HepG2 (cell line): Measurements from ENCODE around the gene SPPL2B. TPM values are rescaled to one million over a fixed set of nuclear protein-coding genes. Genes with fewer than 3 reads are reported as not detected.

ENCODE experiments used
- ASH2L ChIP-seq: fragments of 300-600, 200-600 bp; sonication (generic); IDR thresholded peaks from 2 replicates; pipeline ENCODE4 v1.7.0; 2017; ENCODE audit warnings: low read depth, mild to moderate bottlenecking, moderate library complexity, mixed read lengths, low read length; ENCODE audit not compliant: insufficient read length
- KAT7 ChIP-seq: IDR thresholded peaks from 2 replicates; pipeline ENCODE4 v1.6.1; 2018; ENCODE audit warnings: borderline replicate concordance, missing compliant biosample characterization
- NFKB2 ChIP-seq: sonication (generic); formaldehyde crosslinking; IDR thresholded peaks from 2 replicates; pipeline ENCODE4 v1.4.0; 2020; ENCODE audit warnings: missing genetic modification reagents, borderline replicate concordance
- PAF1 ChIP-seq: IDR thresholded peaks from 2 replicates; pipeline ENCODE4 v1.6.1; 2016; ENCODE audit warnings: missing genetic modification reagents, missing compliant biosample characterization
- RAD51 ChIP-seq: fragments of 450-650 bp; IDR thresholded peaks from 2 replicates; pipeline ENCODE4 v1.6.1; 2016; ENCODE audit warnings: borderline replicate concordance
- REPIN1 ChIP-seq: sonication (generic); formaldehyde crosslinking; IDR thresholded peaks from 2 replicates; pipeline ENCODE4 v1.8.0; 2022; ENCODE audit warnings: missing genetic modification reagents, low read depth, mild to moderate bottlenecking, borderline replicate concordance
- RFX1 ChIP-seq: fragments of 450-650 bp; IDR thresholded peaks from 2 replicates; pipeline ENCODE4 v1.6.1; 2017
- RXRA ChIP-seq: sonication (generic); formaldehyde crosslinking; IDR thresholded peaks from 2 replicates; pipeline ENCODE4 v1.5.1; 2020; ENCODE audit warnings: missing genetic modification reagents
- SATB2 ChIP-seq: sonication (generic); formaldehyde crosslinking; IDR thresholded peaks from 2 replicates; pipeline ENCODE4 v1.5.0; 2020; ENCODE audit warnings: missing genetic modification reagents
- SP140L ChIP-seq: sonication (generic); formaldehyde crosslinking; IDR thresholded peaks from 2 replicates; pipeline ENCODE4 v1.4.0; 2020; ENCODE audit warnings: missing genetic modification reagents, borderline replicate concordance
- SP2 ChIP-seq: sonication (generic); formaldehyde crosslinking; IDR thresholded peaks from 2 replicates; pipeline ENCODE4 v1.5.1; 2020; ENCODE audit warnings: mild to moderate bottlenecking, missing genetic modification reagents
- ZC3H13 ChIP-seq: sonication (generic); formaldehyde crosslinking; IDR thresholded peaks from 2 replicates; pipeline ENCODE4 v1.8.1; 2023; ENCODE audit warnings: mild to moderate bottlenecking, missing genetic modification reagents, moderate library complexity
- ZHX1 ChIP-seq: sonication (generic); formaldehyde crosslinking; IDR thresholded peaks from 2 replicates; pipeline ENCODE4 v1.8.1; 2022; ENCODE audit warnings: low read depth, mild to moderate bottlenecking, missing genetic modification reagents
- ZMAT5 ChIP-seq: sonication (generic); formaldehyde crosslinking; IDR thresholded peaks from 2 replicates; pipeline ENCODE4 v1.5.0; 2020; ENCODE audit warnings: mild to moderate bottlenecking, low read depth, missing genetic modification reagents, borderline replicate concordance
- ZNF276 ChIP-seq: sonication (generic); formaldehyde crosslinking; IDR thresholded peaks from 2 replicates; pipeline ENCODE4 v1.4.0; 2020; ENCODE audit warnings: mild to moderate bottlenecking, low read depth, missing genetic modification reagents
- ZNF510 ChIP-seq: sonication (generic); formaldehyde crosslinking; IDR thresholded peaks from 2 replicates; pipeline ENCODE4 v1.4.0; 2020; ENCODE audit warnings: low read depth, mild to moderate bottlenecking, missing genetic modification reagents
- ZNF674 ChIP-seq: sonication (generic); formaldehyde crosslinking; IDR thresholded peaks from 2 replicates; pipeline ENCODE4 v1.5.0; 2020; ENCODE audit warnings: low read depth, mild to moderate bottlenecking, missing genetic modification reagents
- polyA plus RNA-seq, 8 experiments: library from polyadenylated mRNA; depleted of rRNA in 3 of 8; stranded (reverse) in 7 of 8; unstranded in 1 of 8; fragments of >200 nt; fragmentation: Illumina TruSeq in 4 of 8; extraction: Trizol in 4 of 8; gene quantifications; 2 replicates each; pipeline versions ENCODE4 v1.2.1 to v1.2.3, GENCODE V29; 2011 to 2016; ENCODE audit warnings: low read depth in 4 of 8, missing spikeins in 1 of 8, mixed read lengths in 1 of 8; ENCODE audit not compliant: insufficient read depth in 1 of 8
- total RNA-seq, 5 experiments: library from RNA; depleted of rRNA; stranded (reverse); fragments of >200 nt; fragmentation: Illumina TruSeq; extraction: Trizol; gene quantifications; 2 replicates each; pipeline ENCODE4 v1.2.3, GENCODE V29; 2016; ENCODE audit warnings: low read depth in 1 of 5
- TF ChIP-seq, protein P1 (sequence below): IDR thresholded peaks from 2 replicates; pipeline ENCODE4 v1.6.1; 2016
- TF ChIP-seq, protein P2 (sequence below): sonication (generic); formaldehyde crosslinking; IDR thresholded peaks from 2 replicates; pipeline ENCODE4 v1.4.0; 2020; ENCODE audit warnings: missing genetic modification reagents, borderline replicate concordance

The SPPL2B gene
- total and polyA plus RNA-seq, 2 of the 13 experiments (the other 11 are each of a cell fraction or from before 2014, with no cell fraction given), result 14.9 to 15.2 TPM

- TF ChIP-seq ZHX1 (CRISPR knock-in tag) (peak; percentile 87), NFKB2 (CRISPR knock-in tag) (peak; percentile 43; the same call in 1 of the 2 replicates), REPIN1 (CRISPR knock-in tag) (0 out of 2 replicates have a peak, but pooled peaks have one; percentile 28), RAD51 (no peak), RXRA (CRISPR knock-in tag) (peak; percentile 68), SATB2 (CRISPR knock-in tag) (no peak), KAT7 (CRISPR knock-in tag) (peak; percentile 70; the same call in 1 of the 2 replicates), ZNF674 (CRISPR knock-in tag) (0 out of 2 replicates have a peak, but pooled peaks have one; percentile 86), ZMAT5 (CRISPR knock-in tag) (no peak), SP2 (CRISPR knock-in tag) (no peak), ZNF510 (CRISPR knock-in tag) (no peak), ZNF276 (no peak), RFX1 (peak; percentile 61; the same call in 1 of the 2 replicates), ASH2L (peak; percentile 88), PAF1 (CRISPR knock-in tag) (no peak), ZC3H13 (CRISPR knock-in tag) (peak; percentile 45; the same call in 1 of the 2 replicates), SP140L (no peak)
- TF ChIP-seq, protein P1, sequence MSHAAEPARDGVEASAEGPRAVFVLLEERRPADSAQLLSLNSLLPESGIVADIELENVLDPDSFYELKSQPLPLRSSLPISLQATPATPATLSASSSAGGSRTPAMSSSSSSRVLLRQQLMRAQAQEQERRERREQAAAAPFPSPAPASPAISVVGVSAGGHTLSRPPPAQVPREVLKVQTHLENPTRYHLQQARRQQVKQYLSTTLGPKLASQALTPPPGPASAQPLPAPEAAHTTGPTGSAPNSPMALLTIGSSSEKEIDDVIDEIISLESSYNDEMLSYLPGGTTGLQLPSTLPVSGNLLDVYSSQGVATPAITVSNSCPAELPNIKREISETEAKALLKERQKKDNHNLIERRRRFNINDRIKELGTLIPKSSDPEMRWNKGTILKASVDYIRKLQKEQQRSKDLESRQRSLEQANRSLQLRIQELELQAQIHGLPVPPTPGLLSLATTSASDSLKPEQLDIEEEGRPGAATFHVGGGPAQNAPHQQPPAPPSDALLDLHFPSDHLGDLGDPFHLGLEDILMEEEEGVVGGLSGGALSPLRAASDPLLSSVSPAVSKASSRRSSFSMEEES (CRISPR knock-in tag), result no peak
- TF ChIP-seq, protein P2, sequence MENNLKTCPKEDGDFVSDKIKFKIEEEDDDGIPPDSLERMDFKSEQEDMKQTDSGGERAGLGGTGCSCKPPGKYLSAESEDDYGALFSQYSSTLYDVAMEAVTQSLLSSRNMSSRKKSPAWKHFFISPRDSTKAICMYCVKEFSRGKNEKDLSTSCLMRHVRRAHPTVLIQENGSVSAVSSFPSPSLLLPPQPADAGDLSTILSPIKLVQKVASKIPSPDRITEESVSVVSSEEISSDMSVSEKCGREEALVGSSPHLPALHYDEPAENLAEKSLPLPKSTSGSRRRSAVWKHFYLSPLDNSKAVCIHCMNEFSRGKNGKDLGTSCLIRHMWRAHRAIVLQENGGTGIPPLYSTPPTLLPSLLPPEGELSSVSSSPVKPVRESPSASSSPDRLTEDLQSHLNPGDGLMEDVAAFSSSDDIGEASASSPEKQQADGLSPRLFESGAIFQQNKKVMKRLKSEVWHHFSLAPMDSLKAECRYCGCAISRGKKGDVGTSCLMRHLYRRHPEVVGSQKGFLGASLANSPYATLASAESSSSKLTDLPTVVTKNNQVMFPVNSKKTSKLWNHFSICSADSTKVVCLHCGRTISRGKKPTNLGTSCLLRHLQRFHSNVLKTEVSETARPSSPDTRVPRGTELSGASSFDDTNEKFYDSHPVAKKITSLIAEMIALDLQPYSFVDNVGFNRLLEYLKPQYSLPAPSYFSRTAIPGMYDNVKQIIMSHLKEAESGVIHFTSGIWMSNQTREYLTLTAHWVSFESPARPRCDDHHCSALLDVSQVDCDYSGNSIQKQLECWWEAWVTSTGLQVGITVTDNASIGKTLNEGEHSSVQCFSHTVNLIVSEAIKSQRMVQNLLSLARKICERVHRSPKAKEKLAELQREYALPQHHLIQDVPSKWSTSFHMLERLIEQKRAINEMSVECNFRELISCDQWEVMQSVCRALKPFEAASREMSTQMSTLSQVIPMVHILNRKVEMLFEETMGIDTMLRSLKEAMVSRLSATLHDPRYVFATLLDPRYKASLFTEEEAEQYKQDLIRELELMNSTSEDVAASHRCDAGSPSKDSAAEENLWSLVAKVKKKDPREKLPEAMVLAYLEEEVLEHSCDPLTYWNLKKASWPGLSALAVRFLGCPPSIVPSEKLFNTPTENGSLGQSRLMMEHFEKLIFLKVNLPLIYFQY (CRISPR knock-in tag), result no peak
Measured at GRCh38 chr19:2328401-2329148, at the start of gene SPPL2B, which contains the start of gene LSM7 (continued).
